SW480 (cell line): ENCODE results near the gene PLSCR4.

Experiments used
- DNase-seq: peaks from one replicate; pipeline ENCODE4 v3.0.0-alpha.2; 2016; ENCODE audit warnings: low spot score

PLSCR4 gene

DNA sequence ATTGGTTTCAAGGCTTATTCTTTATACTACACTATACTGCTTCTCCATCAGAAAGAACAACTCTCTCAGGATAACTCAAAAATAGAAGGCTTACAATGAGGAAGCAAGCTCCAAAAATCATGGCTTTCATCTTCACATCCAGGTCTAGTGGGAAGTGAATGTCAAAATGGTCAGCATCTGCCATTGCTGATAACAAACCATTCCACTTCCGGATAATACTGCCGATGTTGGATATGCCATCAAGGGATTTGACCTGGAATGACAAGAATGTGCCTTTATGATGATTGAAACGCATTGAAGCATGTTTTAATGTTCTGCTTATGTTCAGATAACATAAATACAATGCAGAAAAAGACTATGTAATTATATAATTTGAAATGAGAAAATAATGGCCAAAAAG lies 55.9 kb downstream of the PLSCR4 start:
- no peak for DNase-seq

GRCh38 chr3:146191051-146191450 lies 59.9 kb downstream of the PLSCR4 start:
- DNase-seq, result no peak

DNA sequence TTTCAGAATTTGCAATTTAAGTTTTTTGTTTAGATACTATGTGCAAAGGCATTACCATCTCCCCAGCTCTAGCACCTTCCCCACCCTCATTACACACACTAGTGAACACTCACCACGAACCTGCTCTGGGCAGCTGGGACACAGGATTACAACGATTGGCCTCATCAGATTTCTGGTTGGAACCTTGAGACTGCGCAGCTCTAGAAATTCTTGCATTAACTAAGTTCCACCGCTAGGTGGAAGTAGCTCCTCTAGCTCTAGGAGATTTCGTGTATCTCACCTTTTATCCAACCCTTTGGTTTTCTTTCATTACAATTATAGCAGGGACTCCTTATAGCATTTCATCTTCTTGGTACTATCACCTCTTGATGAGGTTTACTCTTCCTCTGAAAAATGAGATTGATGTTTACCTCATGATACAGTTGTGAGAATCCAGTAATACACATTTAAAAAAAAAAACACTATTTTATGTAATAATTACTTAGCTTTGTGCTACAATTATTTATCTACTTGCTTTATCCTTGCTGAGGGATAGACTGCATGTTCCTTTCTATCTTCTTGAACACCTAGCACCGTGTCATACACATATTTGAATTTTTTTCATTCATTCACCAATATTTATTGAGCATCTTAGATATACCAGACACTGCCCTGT lies 61.3 kb downstream of the PLSCR4 start:
- DNase-seq, result peak; percentile 77

DNA sequence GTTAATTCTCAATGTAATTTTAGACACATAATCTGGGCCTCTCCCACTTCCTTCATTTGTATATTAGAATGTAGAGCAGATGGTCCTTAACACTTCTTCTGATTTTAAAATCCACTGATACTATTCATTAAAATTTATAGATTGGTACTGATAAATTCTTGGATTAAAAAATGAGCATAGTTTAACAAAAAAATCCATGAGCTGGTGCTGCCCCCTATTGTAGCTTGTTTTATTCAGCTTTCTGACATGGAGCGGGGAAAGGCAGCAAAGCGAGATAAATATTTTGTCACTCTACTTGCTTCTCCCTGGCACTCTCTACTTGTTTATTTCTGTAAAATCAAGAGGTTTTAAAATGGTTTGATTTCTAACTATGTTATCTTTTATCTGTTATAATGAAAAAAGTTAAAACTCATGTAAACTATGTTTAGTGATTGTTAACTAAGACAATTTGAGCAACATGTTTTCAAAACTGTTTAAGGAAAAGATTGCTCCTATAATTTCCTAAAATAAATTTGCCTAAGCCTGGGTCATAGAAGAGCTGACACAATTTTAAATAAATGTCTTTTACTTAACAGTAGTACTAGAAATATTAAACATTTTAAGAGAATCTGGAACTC lies 63.5 kb downstream of the PLSCR4 start:
- peak; percentile 31 for DNase-seq

DNA sequence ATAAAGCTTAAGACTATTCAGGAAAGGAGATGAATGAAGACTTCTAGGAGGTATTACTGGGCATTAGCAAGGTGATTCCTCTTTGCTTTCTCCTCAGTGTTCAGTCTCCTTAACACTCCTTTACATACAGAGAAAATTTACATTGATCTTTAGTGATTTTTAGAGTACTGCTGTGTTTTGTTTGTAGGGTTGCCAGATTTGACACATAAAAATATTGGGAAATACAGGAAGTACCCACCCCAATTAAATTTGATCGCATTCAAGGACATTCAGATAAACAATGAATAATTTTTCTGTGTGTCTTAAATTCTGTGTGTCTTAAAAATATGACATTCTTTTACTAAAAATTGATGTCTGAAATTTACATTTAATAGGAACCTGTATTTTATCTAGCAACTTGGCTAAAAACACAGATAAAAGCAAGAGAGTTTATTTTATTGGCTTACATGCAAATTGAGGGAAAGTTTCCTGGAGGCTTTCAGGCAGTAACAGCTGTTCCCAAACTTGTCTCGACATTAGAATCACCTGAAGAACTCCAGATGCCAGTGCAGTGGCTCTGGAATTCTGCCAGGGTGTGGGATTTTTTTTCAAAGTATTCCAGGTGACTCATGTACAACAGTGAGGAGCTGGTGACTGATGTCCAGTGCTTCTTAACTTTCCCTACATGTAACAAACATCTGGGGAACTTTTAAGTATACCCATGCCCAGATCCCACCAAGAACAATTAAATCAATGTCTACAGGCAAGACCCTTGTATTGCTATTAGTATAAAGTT lies 66.5 kb downstream of the PLSCR4 start:
- peak; percentile 33 for DNase-seq

- DNase-seq, result no peak
Observed at GRCh38 chr3:146181216-146181615, 69.7 kb downstream of the PLSCR4 start.

GRCh38 chr3:146180376-146180775 lies 70.5 kb downstream of the PLSCR4 start:
- no peak for DNase-seq

- DNase-seq, result no peak
Observed at GRCh38 chr3:146178006-146178689, 72.8 kb downstream of the PLSCR4 start.

DNA sequence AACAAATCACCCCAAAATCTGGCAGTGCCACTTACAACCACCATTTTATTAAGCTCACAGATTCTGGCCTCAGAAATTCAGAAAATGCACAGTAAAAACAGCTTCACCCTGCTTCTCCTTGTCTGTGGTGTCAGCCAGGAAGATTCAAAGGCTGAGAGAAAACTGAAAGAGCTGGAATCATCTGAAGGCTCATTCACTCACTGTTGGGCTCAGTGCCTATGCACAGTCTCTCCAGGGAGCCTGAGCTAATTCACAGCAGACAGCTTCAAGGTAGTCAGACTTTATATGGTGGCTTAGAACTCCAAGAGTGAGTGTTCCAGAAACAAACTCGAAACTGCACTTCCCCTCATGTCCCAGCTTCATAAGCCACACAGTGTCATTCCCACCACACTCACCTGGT lies 73.4 kb downstream of the PLSCR4 start:
- DNase-seq, result no peak

- DNase-seq, result no peak
Observed at GRCh38 chr3:146177072-146177471, 73.8 kb downstream of the PLSCR4 start.

DNA sequence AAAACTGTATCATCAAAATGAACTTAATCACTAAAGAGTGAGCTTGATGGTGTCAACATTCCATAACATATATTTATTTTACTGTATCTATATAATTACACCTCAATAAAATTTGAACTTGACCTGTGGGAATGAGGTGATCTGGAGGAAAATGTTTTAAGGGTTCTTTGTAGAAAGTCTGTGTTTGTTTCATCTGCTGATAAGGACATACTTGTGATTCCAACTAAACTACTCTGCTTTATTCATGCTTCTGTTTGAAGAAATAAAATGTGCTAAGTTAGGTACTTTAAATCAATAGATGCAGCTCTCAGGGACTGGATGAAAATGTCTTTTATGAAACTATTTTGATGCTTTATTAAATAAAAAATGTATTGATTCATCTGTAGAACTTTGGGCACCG lies 78.3 kb downstream of the PLSCR4 start:
- no peak for DNase-seq

DNA sequence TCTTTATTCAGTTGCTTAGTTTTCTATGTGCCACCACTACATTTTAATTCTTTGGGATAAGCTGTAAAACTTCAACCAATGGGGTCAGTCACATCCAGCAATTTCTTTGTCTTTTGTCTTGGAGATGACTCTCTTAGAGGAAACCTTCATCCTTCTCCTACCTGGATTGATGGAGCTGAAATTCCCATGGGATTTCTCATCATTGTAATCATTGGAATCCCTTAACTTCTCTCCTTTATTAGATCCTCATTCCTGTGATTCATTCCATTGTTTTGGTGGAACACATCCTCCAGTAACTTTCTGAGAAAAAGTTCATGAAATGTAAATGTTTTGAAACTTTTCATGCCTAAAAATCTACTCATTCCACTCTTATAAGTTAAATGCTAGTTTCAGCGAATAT lies 80.3 kb downstream of the PLSCR4 start:
- DNase-seq, result no peak

DNA sequence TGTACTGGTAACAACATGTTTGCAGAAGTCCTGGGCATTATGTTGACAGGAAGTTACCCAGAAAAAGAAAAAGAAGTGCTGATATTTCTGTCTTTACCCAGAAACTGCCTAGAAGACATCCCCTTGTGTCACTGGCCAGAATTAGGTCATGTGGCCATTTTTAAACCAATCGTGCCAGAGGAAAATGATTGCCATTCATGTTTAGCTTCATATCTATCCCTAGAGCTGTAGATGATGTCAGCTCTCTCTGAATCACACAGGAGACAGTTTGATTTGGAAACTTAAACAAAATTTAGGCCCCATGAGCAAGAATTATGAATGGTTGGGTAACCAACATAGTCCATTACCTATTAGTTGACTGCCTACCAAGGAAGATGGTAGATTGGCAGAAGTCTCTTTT lies 81.0 kb downstream of the PLSCR4 start:
- no peak for DNase-seq

DNA sequence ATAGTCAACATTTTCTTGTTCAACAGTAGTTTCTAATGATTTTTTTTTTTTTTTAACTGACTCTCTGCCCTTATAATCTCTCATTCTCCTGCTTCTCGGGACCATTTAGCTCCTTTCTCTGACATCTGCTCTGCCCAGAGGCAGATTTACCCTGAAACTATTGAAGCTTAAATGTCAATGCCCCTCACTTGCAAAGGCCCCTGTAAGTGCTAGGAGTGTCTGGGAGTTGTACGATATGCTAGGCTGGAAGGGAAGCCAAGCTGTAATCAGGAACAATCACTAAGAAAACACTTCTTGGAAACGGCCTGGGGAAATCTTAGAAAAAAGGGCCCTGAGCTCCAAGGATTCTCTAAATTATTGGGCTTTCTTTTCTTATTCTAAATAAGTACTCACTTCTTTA lies 84.1 kb downstream of the PLSCR4 start:
- DNase-seq, result no peak

GRCh38 chr3:146166415-146166821 lies 84.5 kb downstream of the PLSCR4 start:
- DNase-seq, result no peak

GRCh38 chr3:146165877-146166276 lies 85.0 kb downstream of the PLSCR4 start:
- no peak for DNase-seq

DNA sequence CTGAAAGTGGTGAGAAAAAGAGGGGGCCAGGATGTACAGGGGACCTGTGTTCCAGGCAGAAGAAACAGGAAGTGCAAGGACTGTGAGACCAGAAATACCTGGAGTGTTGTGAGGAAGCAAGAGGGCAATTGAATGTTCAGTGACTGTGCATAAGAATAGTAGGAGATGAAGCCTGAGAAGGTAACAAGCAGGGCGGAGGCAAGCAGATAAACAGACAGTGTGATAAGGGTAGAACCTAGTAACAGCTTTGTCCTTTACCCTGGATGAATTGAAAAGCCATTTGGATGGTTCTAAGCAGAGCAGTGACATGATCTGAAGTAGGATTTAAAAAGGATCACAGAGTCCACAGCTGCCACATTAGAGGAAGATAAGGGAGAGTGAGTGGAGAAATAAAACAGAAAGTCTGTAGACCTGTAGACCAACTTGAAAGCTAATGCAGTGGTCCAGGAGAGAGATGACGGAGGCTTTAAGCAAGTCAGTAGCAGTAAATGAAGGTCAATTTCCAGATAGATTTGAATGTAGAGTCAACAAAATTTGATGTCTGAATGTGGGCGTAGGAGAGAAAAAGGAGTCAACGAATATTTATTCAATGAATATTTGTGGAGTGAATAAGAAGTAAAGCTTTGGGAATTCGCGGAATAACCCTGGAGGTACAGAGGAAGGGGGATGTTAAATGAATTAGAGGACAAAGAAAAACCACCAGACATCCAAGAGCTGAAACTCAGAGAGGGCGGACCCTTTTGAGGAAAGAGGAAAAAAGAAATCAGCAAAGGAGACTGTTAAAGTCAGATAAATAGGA lies 85.7 kb downstream of the PLSCR4 start:
- no peak for DNase-seq

DNA sequence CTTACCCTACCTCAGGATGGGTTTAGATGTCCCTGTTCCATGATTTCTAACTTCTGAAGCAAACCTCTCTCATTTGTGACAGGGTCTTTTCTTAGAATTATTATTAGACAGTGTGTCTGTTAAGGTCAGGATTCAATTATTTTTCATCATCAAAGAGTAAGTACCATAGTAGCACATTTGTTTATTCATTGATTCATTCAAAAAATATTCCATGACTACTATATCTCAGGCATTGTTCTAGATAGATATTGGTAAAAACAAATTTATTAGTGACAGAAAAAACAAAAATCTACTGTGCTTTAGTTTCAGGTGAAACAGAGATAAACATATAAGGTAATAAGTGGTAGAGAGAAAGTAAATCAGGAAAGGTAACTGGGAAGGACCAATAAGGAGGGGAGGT lies 86.4 kb downstream of the PLSCR4 start:
- no peak for DNase-seq

GRCh38 chr3:146164071-146164470 lies 86.8 kb downstream of the PLSCR4 start:
- no peak for DNase-seq

DNA sequence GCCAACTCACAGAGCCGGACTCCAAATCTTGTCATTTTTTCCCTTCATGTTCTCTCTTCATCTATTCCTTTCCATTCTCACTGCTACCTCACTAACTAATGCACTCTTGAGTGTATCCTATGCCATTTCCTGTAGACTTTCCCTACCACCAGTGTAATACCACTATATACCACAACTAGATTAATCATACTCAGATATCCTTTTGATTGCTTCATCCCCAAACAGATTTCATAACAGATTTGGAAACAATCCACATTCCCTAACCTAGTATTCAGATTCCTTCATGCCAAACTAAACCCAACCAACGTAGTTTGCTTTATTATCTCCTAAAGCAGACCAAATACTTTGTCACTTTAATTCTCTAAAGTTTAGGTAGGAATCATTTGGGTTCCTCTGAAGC lies 87.3 kb downstream of the PLSCR4 start:
- peak; percentile 4 for DNase-seq

- DNase-seq, result no peak
Observed at GRCh38 chr3:146162561-146162960, 88.3 kb downstream of the PLSCR4 start.

GRCh38 chr3:146161663-146162002 lies 89.3 kb downstream of the PLSCR4 start:
- DNase-seq, result no peak
